ENCODE results near the gene ILKAP.
"Not testable (repeated sequence)": the region's sequence is repeated elsewhere in the genome, so short reads cannot be mapped to it uniquely, and the experiment has no call there.

DNA sequence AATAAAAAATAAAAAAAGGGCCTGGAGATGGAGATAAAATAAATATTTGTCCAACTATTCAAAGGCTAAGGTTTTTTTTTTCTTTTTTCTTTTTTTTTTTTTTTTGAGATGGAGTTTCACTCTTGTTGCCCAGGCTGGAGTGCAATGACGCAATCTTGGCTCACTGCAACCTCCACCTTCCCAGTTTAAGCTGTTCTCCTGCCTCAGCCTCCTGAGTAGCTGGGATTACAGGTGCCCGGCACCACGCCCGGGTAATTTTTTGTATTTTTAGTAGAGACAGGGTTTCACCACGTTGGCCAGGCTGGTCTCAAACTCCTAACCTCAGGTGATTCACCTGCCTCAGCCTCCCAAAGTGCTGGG, 32.4 kb downstream of the ILKAP start:
- not testable (repeated sequence) for TF ChIP-seq SIN3A, RAD21 (IDR thresholded peaks at IDR 0.05; ENCODE audit: low read depth)
- TF ChIP-seq, protein P1, sequence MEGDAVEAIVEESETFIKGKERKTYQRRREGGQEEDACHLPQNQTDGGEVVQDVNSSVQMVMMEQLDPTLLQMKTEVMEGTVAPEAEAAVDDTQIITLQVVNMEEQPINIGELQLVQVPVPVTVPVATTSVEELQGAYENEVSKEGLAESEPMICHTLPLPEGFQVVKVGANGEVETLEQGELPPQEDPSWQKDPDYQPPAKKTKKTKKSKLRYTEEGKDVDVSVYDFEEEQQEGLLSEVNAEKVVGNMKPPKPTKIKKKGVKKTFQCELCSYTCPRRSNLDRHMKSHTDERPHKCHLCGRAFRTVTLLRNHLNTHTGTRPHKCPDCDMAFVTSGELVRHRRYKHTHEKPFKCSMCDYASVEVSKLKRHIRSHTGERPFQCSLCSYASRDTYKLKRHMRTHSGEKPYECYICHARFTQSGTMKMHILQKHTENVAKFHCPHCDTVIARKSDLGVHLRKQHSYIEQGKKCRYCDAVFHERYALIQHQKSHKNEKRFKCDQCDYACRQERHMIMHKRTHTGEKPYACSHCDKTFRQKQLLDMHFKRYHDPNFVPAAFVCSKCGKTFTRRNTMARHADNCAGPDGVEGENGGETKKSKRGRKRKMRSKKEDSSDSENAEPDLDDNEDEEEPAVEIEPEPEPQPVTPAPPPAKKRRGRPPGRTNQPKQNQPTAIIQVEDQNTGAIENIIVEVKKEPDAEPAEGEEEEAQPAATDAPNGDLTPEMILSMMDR (IDR thresholded peaks at IDR 0.05 in 2 of 3, conservative IDR thresholded peaks at IDR 0.05 in 1 of 3; ENCODE audit: borderline replicate concordance in 1 of 3, insufficient read depth in 1 of 3, low read depth in 2 of 3, low read length in 2 of 3), result not testable (repeated sequence)
